GM18505 (cell line): ENCODE data around the gene HID1.

ENCODE experiments used
- ATAC-seq: cut with Tn5 transposase; IDR thresholded peaks from one replicate; pipeline ENCODE4 v1.9.1; 2021; ENCODE audit not compliant: unreplicated experiment
- POLR2A ChIP-seq: IDR thresholded peaks from 4 replicates; pipeline ENCODE4 v1.6.1; 2011; ENCODE audit warnings: borderline replicate concordance; ENCODE audit not compliant: insufficient read depth, insufficient read length; ENCODE audit errors: extremely low read depth

Gene HID1

GRCh38 chr17:75005291-75005690, 32.7 kb upstream of the HID1 start:
- no peak for ATAC-seq
- TF ChIP-seq POLR2A: no peak

- ATAC-seq: no peak
- no peak for TF ChIP-seq POLR2A
Measured at GRCh38 chr17:75004371-75004770, 31.8 kb upstream of the HID1 start.

- no peak for ATAC-seq
- TF ChIP-seq POLR2A: no peak
Measured at GRCh38 chr17:75003957-75004355, 31.4 kb upstream of the HID1 start.

GRCh38 chr17:75003070-75003956, 30.8 kb upstream of the HID1 start:
- no peak for TF ChIP-seq POLR2A
- no peak for ATAC-seq

GRCh38 chr17:75001915-75002843, 29.6 kb upstream of the HID1 start:
- no peak for ATAC-seq
- no peak for TF ChIP-seq POLR2A

GRCh38 chr17:74999523-74999922, 27.0 kb upstream of the HID1 start:
- TF ChIP-seq POLR2A: no peak
- no peak for ATAC-seq

GRCh38 chr17:74998783-74999182, 26.2 kb upstream of the HID1 start:
- no peak for TF ChIP-seq POLR2A
- ATAC-seq: no peak

GRCh38 chr17:74995847-74996246, 23.3 kb upstream of the HID1 start:
- no peak for ATAC-seq
- no peak for TF ChIP-seq POLR2A

- no peak for ATAC-seq
- no peak for TF ChIP-seq POLR2A
Measured at GRCh38 chr17:74994440-74994839, 21.9 kb upstream of the HID1 start.

GRCh38 chr17:74992223-74992622, 19.7 kb upstream of the HID1 start:
- TF ChIP-seq POLR2A: no peak
- no peak for ATAC-seq

GRCh38 chr17:74990581-74991105, 18.1 kb upstream of the HID1 start:
- ATAC-seq: no peak
- no peak for TF ChIP-seq POLR2A

- peak; percentile 26 for ATAC-seq
- TF ChIP-seq POLR2A: no peak
Measured at GRCh38 chr17:74987909-74988711, 15.6 kb upstream of the HID1 start.
